ENCODE measurements around the gene NRN1L. TPM values are rescaled to one million over a fixed set of nuclear protein-coding genes. Genes with fewer than 3 reads are reported as not detected.

The NRN1L gene
- total and polyA plus RNA-seq, 2 of the 4 experiments (the other 2 are of a cell fraction): 0.27 TPM; not detected in 1

DNA sequence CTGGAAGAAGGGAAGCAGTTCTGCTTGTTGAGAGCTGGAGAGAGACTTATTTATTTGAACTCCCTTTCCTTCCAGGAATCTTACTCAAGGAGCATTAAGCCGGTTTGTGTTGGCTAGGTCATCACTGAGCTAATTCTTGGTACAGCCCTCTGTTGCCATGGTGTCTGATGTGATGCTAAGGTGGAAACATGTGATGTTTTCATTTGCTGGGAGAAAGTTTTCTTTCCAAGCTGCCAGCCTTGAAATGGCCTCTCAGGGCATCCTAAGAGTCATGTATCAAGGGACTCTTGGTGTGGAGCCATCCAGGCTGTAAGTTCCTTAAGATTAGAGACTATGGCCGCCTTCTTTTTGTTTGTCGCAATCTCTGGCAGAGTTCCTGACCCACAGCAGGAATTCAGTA, 12.5 kb downstream of the NRN1L start:
- CTCF ChIA-PET: interaction anchor here (0.8 to 1.0 kb wide), 2 partner anchors 14 to 80 kb away, joined by 3 read pairs; no protein-coding TSS in a partner anchor
- no peak overlapping the region for H3K4me2 ChIP-seq (ENCODE audit: low read depth, low read length)
- in situ Hi-C loops (cut with MboI; ENCODE audit: low sequenced_read_pairs): no loop called here

More for the DNA sequence above, 12.5 kb downstream of the NRN1L start:
- Histone ChIP-seq H3K27ac (ENCODE audit: insufficient read depth, low read length) (no peak overlapping the region), H2AK5ac (ENCODE audit: low read depth, low read length) (no peak overlapping the region), H3K4me3 (ENCODE audit: insufficient read depth, low read depth, low read length) (no peak overlapping the region), H3K18ac (ENCODE audit: low read depth, low read length) (no peak overlapping the region), H2AFZ (replicated peaks; ENCODE audit: low read length, poor library complexity) (no peak overlapping the region), H2AK9ac (replicated peaks; ENCODE audit: low read depth, low read length, poor library complexity) (no peak overlapping the region), H3K36me3 (ENCODE audit: control insufficient read depth, insufficient read depth, low read length) (peaks cover 4% of the 10 kb centered on the region), H3K14ac (replicated peaks; ENCODE audit: low read depth, low read length) (no peak overlapping the region), H3K4me1 (ENCODE audit: control insufficient read depth, insufficient read depth, low read length) (peaks cover 9% of the 10 kb centered on the region), H3K9me3 (ENCODE audit: control insufficient read depth, insufficient read depth, low read length) (no peaks in the 10 kb centered on the region), H3K23ac (ENCODE audit: low read depth, low read length) (no peak overlapping the region), H3K9me1 (ENCODE audit: insufficient read depth, low read length) (peaks cover 25% of the 10 kb centered on the region), H3K56ac (ENCODE audit: extremely low read depth, insufficient read depth, low read length) (no peak overlapping the region), H3K9ac (ENCODE audit: low read depth, low read length) (no peak overlapping the region), H4K5ac (ENCODE audit: low read depth, low read length) (no peak overlapping the region), H2BK20ac (ENCODE audit: low read depth, low read length) (no peak overlapping the region), H4K8ac (ENCODE audit: low read depth in 2 of 2, low read length in 2 of 2) (no peak overlapping the region), H3K79me1 (ENCODE audit: low read depth in 1 of 2, low read length in 2 of 2) (peaks cover 30 to 77% of the 10 kb centered on the region in 2 experiments), H4K91ac (ENCODE audit: insufficient read depth, low read depth, low read length) (no peak overlapping the region), H2BK120ac (ENCODE audit: low read depth, low read length) (no peak overlapping the region), H4K20me1 (ENCODE audit: insufficient read depth, low read length) (peaks cover 43% of the 10 kb centered on the region), H3K4ac (ENCODE audit: low read depth, low read length) (no peak overlapping the region), H2BK15ac (ENCODE audit: low read depth, low read length) (no peak overlapping the region), H3K27me3 (ENCODE audit: control insufficient read depth, insufficient read depth, low read length) (no peaks in the 10 kb centered on the region), H2BK5ac (ENCODE audit: low read depth, low read length, poor library complexity, severe bottlenecking) (no peak overlapping the region)
- no TSS peak for BruUV-seq (replicated peaks)
- TF ChIP-seq SMC3 (IDR thresholded peaks at IDR 0.05; ENCODE audit: low read depth, low read length) (no peak), CEBPB (IDR thresholded peaks at IDR 0.05; ENCODE audit: low read depth, low read length) (no peak), RCOR1 (IDR thresholded peaks at IDR 0.05; ENCODE audit: insufficient replicate concordance, low read length) (no peak), RAD21 (IDR thresholded peaks at IDR 0.05; ENCODE audit: low read length) (no peak), RFX5 (IDR thresholded peaks at IDR 0.05; ENCODE audit: low read depth, low read length) (no peak), MAFK (IDR thresholded peaks at IDR 0.05; ENCODE audit: low read depth, low read length) (no peak), BHLHE40 (IDR thresholded peaks at IDR 0.05; ENCODE audit: low read depth, low read length) (no peak), NFE2L2 (IDR thresholded peaks at IDR 0.05; ENCODE audit: low read depth, low read length) (no peak), FOS (IDR thresholded peaks at IDR 0.05; ENCODE audit: low read depth, low read length) (no peak), MXI1 (IDR thresholded peaks at IDR 0.05; ENCODE audit: borderline replicate concordance, low read depth, low read length) (no peak), CHD1 (IDR thresholded peaks at IDR 0.05; ENCODE audit: low read depth, low read length) (no peak)
- TF ChIP-seq, protein P1, sequence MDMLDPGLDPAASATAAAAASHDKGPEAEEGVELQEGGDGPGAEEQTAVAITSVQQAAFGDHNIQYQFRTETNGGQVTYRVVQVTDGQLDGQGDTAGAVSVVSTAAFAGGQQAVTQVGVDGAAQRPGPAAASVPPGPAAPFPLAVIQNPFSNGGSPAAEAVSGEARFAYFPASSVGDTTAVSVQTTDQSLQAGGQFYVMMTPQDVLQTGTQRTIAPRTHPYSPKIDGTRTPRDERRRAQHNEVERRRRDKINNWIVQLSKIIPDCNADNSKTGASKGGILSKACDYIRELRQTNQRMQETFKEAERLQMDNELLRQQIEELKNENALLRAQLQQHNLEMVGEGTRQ (IDR thresholded peaks at IDR 0.05; ENCODE audit: low read depth, low read length): no peak
- dilution Hi-C loops (cut with HindIII; ENCODE audit: low sequenced_read_pairs, unreplicated experiment) (no loop called here), intact Hi-C loops (cut with micrococcal nuclease) (no loop called here)
- POLR2A ChIA-PET (ENCODE audit: unreplicated experiment): no interaction called here
- DNase-seq (peak; percentile 47), ATAC-seq (ENCODE audit: low read depth) (no peak)
- WGBS, 2 experiments (ENCODE audit: extremely low coverage in 2 of 2, insufficient read length in 1 of 2): 100% methylated on average over 2 of the region's 3 CpGs; no CpG with 5 or more reads in 1 of the 2 experiments
